MM.1S (cell line): ENCODE data around the gene NUDT5.

ENCODE experiments used
- DNase-seq: peaks from one replicate; pipeline ENCODE4 v3.0.0-alpha.2; 2015
- H2AFZ ChIP-seq: fragments of 300-600 bp; sonication (generic); 2 replicates; pipeline ENCODE4 v1.6.0; 2016; ENCODE audit warnings: antibody characterized with exemption, low read length
- H3F3A ChIP-seq: fragments of 300-600 bp; sonication (generic); 2 replicates; pipeline ENCODE4 v1.6.1; 2016; ENCODE audit warnings: mild to moderate bottlenecking, antibody characterized with exemption, low read length, moderate library complexity, mixed read lengths; ENCODE audit not compliant: insufficient read depth
- H3K27ac ChIP-seq: fragments of 300-600 bp; sonication (generic); 2 replicates; pipeline ENCODE4 v1.5.1; 2016; ENCODE audit warnings: mild to moderate bottlenecking, low read length
- H3K27me3 ChIP-seq: fragments of 300-600 bp; sonication (generic); replicated peaks from 2 replicates; pipeline ENCODE4 v1.6.0; 2016; ENCODE audit warnings: low read length; ENCODE audit not compliant: insufficient read depth
- H3K36me3 ChIP-seq: fragments of 300-600 bp; sonication (generic); replicated peaks from 2 replicates; pipeline ENCODE4 v1.6.1; 2016; ENCODE audit warnings: mild to moderate bottlenecking, low read length, mixed read lengths; ENCODE audit not compliant: insufficient read depth
- H3K4me1 ChIP-seq: fragments of 300-600 bp; sonication (generic); 2 replicates; pipeline ENCODE4 v1.6.1; 2016; ENCODE audit warnings: low read length, mixed read lengths
- H3K4me2 ChIP-seq: fragments of 300-600 bp; sonication (generic); 2 replicates; pipeline ENCODE4 v1.6.0; 2016; ENCODE audit warnings: low read depth, low read length
- H3K4me3 ChIP-seq: fragments of 300-600 bp; sonication (generic); 2 replicates; pipeline ENCODE4 v1.5.1; 2016; ENCODE audit warnings: low read length, mixed read lengths
- H3K79me2 ChIP-seq: fragments of 300-600 bp; sonication (generic); 2 replicates; pipeline ENCODE4 v1.6.1; 2016; ENCODE audit warnings: mixed run types, low read length, mixed read lengths
- H3K9ac ChIP-seq: fragments of 300-600 bp; sonication (generic); 2 replicates; pipeline ENCODE4 v1.6.1; 2016; ENCODE audit warnings: low read length, mixed read lengths
- H3K9me2 ChIP-seq: fragments of 300-600 bp; sonication (generic); replicated peaks from 2 replicates; pipeline ENCODE4 v1.6.1; 2016; ENCODE audit warnings: mild to moderate bottlenecking, low read length, mixed read lengths; ENCODE audit not compliant: insufficient read depth
- H3K9me3 ChIP-seq: fragments of 300-600 bp; sonication (generic); replicated peaks from 2 replicates; pipeline ENCODE4 v1.6.1; 2016; ENCODE audit warnings: mild to moderate bottlenecking, low read length, mixed read lengths; ENCODE audit not compliant: insufficient read depth
- H4K20me1 ChIP-seq: fragments of 300-600 bp; sonication (generic); 2 replicates; pipeline ENCODE4 v1.6.1; 2016; ENCODE audit warnings: mild to moderate bottlenecking, low read length, moderate library complexity, mixed read lengths; ENCODE audit not compliant: insufficient read depth
- EZH2 ChIP-seq: fragments of 300-600 bp; sonication (generic); optimal IDR thresholded peaks from 2 replicates; pipeline ENCODE3; 2017; ENCODE audit warnings: low read depth, mild to moderate bottlenecking, antibody characterized with exemption, low read length, mixed read lengths
- EZH2phosphoT487 ChIP-seq: fragments of 300-600 bp; sonication (generic); IDR thresholded peaks from 2 replicates; pipeline ENCODE4 v1.6.1; 2018; ENCODE audit warnings: antibody characterized with exemption, low read length
- TF ChIP-seq, protein P1 (sequence below): fragments of 300-600 bp; sonication (generic); IDR thresholded peaks from 2 replicates; pipeline ENCODE4 v1.5.1; 2016; ENCODE audit warnings: antibody characterized with exemption, low read length, mixed read lengths

The NUDT5 gene

DNA sequence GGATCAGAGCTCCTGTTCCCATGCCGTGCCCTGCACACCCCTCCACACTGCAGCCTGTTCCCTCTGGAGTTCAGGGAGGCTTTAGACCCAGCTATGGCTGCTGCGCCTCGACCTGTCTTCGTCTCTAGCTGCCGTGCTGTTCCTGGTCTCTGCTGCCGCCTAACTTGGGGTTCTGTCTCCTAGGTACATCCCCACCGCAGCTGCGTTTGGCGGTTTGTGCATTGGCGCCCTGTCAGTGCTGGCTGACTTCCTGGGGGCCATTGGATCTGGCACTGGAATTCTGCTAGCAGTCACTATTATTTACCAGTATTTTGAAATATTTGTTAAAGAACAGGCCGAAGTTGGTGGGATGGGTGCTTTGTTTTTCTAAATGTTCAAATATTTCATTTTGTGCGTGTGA is 31.6 kb downstream of the NUDT5 start:
- no peak for DNase-seq
- H3K4me3 ChIP-seq = no peak overlapping the region
- no peaks in the 10 kb centered on the region for H4K20me1 ChIP-seq
- no peaks in the 10 kb centered on the region for H3K27me3 ChIP-seq
- H3K4me2 ChIP-seq = no peak overlapping the region
- H3K9ac ChIP-seq = no peak overlapping the region
- TF ChIP-seq, protein P1, sequence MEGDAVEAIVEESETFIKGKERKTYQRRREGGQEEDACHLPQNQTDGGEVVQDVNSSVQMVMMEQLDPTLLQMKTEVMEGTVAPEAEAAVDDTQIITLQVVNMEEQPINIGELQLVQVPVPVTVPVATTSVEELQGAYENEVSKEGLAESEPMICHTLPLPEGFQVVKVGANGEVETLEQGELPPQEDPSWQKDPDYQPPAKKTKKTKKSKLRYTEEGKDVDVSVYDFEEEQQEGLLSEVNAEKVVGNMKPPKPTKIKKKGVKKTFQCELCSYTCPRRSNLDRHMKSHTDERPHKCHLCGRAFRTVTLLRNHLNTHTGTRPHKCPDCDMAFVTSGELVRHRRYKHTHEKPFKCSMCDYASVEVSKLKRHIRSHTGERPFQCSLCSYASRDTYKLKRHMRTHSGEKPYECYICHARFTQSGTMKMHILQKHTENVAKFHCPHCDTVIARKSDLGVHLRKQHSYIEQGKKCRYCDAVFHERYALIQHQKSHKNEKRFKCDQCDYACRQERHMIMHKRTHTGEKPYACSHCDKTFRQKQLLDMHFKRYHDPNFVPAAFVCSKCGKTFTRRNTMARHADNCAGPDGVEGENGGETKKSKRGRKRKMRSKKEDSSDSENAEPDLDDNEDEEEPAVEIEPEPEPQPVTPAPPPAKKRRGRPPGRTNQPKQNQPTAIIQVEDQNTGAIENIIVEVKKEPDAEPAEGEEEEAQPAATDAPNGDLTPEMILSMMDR = no peak
- no peak for TF ChIP-seq EZH2phosphoT487
- no peak for TF ChIP-seq EZH2
- H3K36me3 ChIP-seq = no peaks in the 10 kb centered on the region
- H3K4me1 ChIP-seq = no peaks in the 10 kb centered on the region
- H3K9me2 ChIP-seq = no peaks in the 10 kb centered on the region
- no peak overlapping the region for H3K27ac ChIP-seq
- H2AFZ ChIP-seq = no peak overlapping the region
- no peaks in the 10 kb centered on the region for H3K9me3 ChIP-seq
- H3K79me2 ChIP-seq = no peaks in the 10 kb centered on the region
- no peaks in the 10 kb centered on the region for H3F3A ChIP-seq

DNA sequence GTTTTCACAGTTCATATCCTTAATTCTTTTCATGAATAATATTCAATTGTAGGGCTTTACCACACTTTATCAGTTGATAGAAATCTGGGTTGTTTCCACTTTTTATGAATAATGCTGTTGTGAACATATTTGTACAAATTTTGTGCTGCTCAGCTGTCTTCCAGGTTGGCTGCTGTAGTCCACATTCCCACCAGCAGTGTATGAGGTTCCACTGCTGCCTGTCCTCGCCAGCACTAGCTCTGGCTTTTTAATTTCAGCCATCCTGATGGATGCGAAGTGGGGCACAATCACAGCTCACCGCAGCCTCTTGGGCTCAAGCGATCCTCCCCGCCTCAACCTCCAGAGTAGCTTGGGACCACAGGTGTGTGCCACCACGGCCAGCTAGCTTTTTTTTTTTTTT is 32.8 kb downstream of the NUDT5 start:
- Histone ChIP-seq H3K9ac (no peak overlapping the region), H3K9me2 (no peaks in the 10 kb centered on the region), H3K27ac (no peak overlapping the region), H2AFZ (no peak overlapping the region), H4K20me1 (no peaks in the 10 kb centered on the region), H3K27me3 (no peaks in the 10 kb centered on the region), H3F3A (no peaks in the 10 kb centered on the region), H3K9me3 (no peaks in the 10 kb centered on the region), H3K79me2 (no peaks in the 10 kb centered on the region), H3K4me3 (no peak overlapping the region), H3K4me2 (no peak overlapping the region), H3K36me3 (no peaks in the 10 kb centered on the region), H3K4me1 (no peaks in the 10 kb centered on the region)
- no peak for DNase-seq
- TF ChIP-seq, protein P1 = no peak
- TF ChIP-seq EZH2phosphoT487 (no peak), EZH2 (no peak)

DNA sequence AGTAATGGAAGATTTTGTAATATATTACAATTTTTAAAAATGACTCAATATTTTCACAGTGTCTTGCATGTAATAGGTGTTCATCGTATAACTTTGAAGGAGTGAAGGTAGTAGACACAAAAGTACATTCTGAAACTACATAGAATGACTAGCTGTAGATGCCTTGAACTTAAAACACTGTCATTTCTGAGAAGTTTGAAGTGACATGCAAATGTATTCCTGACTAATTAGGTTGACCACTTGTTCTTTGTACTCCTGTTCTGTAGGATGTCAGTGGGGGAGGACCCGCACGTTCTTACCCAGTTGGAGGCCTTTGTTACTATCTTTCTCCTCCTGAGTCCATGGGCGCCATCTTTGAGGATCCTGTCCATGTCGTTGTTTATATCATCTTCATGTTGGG is 35.0 kb downstream of the NUDT5 start:
- H3K36me3 ChIP-seq = no peaks in the 10 kb centered on the region
- TF ChIP-seq EZH2 = no peak
- TF ChIP-seq, protein P1 = no peak
- DNase-seq = no peak
- H3K9me3 ChIP-seq = no peaks in the 10 kb centered on the region
- no peaks in the 10 kb centered on the region for H3K79me2 ChIP-seq
- H3K4me2 ChIP-seq = no peak overlapping the region
- no peaks in the 10 kb centered on the region for H3K4me1 ChIP-seq
- H3K4me3 ChIP-seq = no peak overlapping the region
- no peak overlapping the region for H2AFZ ChIP-seq
- no peaks in the 10 kb centered on the region for H3K27me3 ChIP-seq
- H3K9me2 ChIP-seq = no peaks in the 10 kb centered on the region
- H3K27ac ChIP-seq = no peak overlapping the region
- H3F3A ChIP-seq = no peaks in the 10 kb centered on the region
- no peak overlapping the region for H3K9ac ChIP-seq
- no peaks in the 10 kb centered on the region for H4K20me1 ChIP-seq
